SKM-1 treated with dmso at 0.1 percent for 144 hours (cell line): ENCODE measurements around the gene KIF21B.

Source experiments
- DNase-seq: peaks from one replicate; lab custom pipeline; 2025; ENCODE audit not compliant: unreplicated experiment; lab: John Stamatoyannopoulos, UW

KIF21B gene

DNA sequence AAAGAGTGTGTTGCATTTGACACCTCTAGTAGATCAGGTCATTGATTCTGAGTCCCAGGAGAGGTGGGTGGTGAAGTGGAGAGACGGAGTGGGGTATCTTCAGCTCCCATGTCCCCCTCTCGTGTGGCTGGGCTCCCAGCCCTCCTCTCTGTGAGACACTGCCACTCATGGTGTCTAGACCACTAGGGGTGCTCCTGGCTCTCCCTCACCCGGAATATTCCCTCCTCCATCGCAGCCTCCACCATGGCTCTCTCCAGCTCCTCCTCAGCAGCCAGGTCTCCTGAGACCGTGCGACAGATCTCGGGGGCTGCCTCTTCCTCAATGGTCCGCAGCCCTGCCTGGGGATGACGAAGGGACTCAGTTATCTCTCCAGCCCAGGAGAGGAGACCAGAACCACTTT lies 20.6 kb upstream of the KIF21B start:
- no peak for DNase-seq

DNA sequence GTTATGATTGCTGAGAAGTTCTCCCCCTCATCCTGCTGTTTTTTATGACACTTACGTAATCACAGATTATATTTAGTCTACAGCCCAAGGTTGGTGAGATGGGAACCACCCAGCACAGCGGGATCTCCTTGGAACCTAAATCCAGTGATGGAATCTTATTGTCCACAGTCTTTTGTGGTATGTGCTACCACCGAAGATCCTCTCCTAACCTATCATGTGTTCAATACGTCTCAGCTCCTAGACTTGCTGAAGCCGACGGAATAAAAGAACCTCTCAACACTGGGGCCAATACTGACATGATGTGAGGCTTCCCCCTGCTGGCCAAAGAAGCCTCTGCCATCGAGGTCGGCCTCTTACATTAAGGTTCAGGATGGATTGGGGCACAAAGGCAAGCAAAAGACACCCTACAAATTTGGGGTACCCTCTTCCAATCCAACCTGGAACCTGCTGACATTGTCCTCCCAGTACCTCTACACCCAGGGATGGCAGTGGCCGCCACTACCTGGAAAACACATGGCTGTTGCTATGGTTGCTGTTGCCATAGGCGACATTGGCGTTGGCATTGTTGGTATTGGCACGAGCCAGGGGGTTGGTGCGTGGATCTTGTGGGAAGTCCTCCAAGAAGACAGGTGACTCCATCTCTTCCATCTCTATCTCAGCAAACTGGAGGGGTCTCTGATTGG lies 19.4 kb upstream of the KIF21B start:
- peak; percentile 79 for DNase-seq

DNA sequence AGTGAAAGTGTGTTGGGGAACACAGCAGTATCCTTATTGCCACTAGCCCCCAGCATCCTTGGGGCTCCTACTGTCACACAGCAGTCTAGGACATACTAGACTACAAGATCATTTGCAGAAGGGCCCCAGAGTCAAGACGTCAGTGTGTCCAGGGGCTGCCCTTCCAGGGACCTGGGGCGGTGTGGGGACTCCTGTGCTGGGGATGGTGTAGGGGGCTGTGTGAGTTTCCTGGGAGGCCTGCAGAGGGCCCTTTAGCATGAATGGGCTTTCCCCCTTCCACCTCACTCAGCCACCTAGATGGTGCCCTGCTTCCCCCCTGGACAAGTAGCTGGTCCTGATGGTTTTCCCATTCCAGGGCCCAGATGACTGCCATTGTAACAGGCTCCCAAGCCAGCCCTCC lies 17.5 kb upstream of the KIF21B start:
- no peak for DNase-seq

DNA sequence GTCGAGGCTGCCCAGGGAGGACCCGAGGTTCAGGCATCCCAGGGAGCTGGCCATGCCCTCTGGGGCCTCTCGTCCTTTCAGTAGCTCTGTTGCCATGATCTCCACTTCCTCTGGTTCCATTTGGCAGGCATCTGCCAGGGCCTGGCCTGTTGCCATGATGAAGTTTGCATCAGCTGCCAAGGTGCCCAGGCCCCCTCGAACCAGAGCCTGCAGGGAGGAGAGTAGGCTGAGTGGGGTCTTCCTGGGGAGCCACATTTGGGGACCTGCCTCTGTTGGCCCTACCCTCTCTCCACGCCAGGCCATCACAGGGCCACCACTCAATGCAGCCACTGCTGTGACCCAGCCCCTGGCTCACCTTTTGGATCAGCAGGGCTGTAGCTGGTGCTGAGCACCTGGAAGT lies 16.4 kb upstream of the KIF21B start:
- no peak for DNase-seq

DNA sequence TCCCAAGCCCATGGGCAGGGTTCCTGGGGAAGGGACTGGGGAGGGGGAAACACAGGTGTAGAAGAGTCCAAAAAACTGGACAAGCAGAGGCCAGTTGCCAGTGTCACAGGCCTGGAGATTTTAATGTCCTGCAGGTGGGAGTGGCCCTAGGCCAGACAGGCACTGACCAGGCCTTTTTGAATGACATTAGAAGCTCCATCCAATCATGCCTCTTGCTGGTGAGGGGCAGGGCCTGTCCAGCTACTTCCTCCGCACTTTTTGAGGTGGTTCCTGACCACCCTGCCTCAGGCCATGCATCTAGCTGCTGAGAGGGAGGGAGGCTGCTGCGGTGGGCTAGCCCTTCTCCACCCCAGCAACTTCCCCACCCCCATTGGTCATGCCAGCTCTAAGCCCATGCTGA lies 15.9 kb upstream of the KIF21B start:
- DNase-seq = no peak

DNA sequence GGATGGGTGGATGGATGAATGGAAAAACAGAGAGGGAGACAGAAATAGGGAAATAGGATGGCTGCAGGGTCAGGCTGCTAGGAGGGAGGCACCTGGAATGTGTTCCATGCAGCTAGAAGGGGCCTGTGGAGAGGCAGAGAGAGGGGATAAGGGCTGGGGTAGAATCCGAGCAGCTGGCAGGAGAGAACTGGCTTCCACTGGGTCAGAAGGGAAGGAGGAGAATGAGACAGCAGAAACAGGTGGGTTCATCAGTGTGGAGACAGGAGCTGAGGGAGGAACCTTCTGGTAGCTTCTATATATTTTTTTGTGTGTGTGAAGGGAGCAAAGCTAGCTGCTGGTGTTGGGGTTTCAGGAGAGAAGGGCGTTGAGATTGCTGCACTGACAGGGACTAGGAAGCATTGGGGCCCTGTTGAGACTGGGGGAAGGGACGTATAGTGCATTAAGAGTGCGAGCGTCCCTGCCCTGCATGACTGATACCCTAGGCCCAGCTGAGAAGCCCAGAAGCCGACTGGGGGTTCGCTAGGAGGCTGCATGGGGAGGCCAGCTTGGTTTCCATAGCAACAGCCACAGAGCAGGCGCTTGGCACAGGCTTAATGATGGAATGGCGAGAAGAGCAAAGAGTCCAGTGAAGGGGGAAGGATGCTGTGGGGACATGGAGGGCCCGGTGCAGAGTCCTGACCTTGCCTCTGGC lies 14.8 kb upstream of the KIF21B start:
- no peak for DNase-seq

DNA sequence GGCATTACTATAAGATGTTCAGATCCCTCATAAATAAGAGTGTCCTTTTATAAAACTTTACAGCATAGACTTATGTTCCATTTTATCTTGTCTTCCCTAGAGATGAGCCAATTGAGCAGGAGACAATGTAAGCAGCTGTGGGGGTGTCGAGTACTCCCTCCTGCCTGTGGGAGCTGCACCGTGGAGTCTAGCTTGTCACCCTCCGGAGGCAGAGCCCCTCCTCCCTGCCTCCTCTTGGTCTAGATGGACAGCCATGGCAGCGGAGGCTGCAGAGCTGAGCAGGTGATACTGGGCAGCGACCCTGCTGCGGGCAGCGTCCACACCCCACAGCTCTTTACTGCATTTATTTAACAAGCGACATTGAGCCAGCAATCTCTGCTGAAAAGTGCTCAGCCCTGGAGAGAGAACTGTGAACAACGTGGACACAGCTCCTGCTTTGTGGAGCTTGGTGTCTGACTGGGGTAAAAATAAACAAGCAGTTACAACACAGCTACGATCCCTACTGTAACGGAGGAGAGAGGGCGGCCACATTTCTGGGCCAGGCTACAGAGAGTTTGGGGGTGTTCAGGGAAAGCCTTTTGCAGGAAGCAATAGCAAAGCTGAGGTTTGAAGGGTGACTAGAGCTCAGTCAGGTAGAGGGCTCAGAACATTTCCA lies 12.8 kb upstream of the KIF21B start:
- DNase-seq = no peak

DNA sequence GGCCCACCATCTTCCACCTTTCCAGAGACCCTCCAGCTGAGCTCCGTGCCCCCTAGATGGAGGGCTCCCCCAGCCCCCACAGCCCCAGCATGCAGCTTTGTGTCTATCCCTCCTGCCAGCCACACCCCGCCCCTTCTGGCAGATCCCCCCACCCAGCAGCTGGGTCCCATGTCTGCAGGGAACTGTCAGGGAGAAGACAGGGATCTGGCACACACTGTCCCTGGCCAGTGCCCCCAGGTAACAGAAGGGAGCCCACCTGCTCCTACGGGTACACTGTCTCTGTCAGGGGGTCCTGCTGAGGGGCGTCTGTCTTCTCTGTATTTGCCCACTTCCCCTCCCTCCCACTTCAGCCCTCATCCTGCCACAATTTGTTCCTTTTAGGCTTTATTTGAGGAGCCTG lies 11.2 kb upstream of the KIF21B start:
- no peak for DNase-seq

DNA sequence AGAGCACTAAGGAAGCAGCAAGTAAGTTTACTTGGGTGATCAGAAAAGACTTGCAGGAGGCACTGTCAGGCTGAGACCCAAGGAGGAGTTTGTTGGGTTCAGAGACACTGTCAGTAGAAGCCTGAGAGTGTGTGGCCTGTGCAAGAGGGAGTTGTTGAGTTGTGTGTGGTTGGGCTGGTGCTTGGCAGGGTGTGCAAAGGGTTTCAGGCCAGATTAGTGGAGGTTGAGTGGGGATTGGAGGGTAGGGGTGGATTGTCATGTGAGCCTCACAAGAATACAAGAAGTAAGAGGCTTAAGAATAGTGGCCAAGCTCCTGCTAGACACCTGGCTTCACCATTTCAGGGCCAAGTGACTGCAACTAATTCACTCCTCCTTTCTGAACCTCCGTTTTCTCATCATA lies 8.9 kb upstream of the KIF21B start:
- no peak for DNase-seq

DNA sequence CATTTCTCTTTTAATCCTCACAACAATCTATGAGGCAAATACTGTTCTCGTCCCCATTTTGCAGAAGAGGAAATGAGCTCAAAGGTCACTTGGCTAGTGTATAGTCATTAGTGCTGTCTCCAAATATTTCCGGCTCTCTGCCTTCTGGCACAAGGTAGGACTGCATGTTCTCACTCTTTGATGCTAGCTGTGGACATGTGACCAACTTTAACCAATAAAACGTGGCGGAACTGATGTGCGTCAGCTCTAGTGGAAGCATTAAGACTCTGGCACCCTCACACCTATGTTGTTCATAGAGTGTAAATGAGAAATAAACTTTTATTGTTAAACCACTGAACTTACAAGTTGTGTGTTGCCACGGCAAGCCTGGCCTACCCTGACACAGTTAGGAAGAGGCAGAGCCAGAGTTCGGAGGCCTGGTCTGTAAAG lies 5.0 kb upstream of the KIF21B start:
- DNase-seq = peak; percentile 91

DNA sequence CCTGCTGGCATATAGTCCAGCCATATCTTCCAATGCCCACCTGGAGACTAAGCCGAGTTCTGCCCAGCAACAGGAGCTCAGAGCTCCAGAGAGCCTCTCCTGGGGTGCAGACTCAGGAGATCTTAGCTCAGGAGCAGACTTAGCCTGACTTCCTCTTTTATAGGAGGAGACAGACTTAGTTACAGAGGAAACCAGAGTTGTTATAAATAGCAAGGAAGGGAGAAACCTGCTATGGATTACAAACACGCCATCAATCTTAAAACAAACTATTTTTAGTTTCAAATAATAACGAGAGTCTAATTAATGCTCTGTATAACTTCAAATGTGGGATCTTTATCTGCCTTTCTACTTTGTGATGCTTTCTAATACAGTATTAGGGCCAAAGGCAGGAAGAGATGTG lies 3.3 kb upstream of the KIF21B start:
- DNase-seq = peak; percentile 94

DNA sequence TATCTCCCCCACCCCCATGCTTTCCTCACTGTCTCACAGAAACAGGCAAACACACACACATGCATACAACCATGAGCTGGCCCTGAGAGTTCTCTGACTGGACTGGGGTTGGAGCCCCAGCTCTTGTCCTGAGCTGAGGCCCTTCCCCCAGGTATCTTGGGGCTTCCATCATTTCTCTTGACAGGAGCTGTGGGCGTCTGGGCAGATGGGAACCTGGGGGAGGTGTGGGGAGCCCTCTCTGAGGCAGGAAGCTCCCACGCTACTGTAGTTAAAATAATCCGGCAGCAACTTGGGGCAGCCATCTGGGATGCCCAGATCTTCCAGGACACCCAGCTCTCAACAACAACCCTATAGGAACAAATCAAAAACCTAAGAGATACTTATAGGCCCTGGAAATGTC lies 2.7 kb upstream of the KIF21B start:
- no peak for DNase-seq

DNA sequence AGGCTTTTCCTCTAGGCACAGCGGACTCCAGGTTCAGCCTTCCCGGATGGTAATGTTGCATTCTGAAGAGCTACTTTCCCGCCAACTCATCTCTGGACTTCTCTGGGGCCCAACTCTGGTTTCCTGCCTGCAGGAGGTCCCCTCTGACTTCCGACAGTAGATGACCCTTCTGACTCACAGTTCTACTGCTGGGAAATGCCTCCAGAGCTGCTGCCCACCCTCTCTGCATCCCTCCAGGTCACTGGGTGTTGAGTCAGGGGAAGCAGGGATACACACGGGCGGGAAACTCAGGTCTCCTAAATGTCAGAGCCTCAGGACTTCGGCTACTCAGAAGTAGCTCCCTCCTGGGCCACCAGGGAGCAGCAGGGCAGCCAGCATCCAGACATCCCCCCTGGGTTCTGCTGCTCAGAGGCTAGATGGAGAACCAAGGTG lies 2.1 kb upstream of the KIF21B start:
- no peak for DNase-seq

DNA sequence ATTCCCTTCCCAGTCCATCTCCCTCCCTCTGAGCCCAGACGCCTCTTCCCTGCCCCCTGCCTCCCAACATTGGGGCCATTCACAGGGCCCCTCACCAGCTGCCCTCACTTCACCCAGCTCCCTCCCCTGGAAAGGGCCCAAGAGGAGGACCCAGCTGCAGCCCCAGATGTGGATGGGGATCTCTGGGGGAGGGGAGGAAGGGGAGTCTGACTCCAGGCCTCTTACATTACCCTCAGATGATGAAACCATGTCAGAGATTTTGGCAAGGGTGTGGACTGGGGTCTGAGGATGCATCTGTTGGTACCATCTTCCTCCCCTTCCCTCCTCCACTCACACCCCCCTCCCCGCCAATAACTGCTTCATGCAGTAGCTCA lies 1.1 kb upstream of the KIF21B start:
- no peak for DNase-seq

DNA sequence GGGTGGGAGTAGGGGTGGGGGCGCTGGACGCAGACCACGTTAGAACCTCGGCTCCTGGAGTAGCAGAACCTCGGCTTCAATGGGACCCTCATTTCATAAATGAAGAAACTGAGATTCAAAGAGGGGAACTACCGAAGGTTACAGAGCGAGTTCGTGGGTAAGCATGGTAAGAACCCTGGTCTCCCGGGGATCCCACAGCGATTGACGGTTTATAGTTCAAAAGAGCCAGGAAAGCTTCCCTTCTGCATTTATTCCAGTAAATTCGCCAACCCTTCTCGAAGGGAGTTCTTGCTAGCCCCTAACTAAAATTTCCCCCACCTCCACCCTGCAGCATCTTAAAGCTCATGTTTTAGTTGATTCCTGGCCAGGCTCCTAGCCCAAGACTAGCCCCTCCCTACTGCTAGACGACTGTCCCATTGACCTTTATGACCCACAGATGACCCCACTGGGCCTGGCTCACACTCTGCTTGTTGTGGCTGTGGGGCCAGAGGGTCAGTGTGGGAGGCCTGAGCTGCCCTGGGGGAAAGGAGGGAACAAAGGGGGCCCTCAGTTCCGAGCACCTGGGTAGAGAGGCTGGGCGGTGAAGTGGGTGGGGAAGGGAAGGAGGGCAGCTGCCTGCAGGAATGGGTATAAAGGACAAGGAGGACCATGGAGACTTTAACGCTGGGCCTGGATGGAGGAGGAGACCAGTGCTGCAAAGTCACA lies 558 bp upstream of the KIF21B start:
- no peak for DNase-seq

DNA sequence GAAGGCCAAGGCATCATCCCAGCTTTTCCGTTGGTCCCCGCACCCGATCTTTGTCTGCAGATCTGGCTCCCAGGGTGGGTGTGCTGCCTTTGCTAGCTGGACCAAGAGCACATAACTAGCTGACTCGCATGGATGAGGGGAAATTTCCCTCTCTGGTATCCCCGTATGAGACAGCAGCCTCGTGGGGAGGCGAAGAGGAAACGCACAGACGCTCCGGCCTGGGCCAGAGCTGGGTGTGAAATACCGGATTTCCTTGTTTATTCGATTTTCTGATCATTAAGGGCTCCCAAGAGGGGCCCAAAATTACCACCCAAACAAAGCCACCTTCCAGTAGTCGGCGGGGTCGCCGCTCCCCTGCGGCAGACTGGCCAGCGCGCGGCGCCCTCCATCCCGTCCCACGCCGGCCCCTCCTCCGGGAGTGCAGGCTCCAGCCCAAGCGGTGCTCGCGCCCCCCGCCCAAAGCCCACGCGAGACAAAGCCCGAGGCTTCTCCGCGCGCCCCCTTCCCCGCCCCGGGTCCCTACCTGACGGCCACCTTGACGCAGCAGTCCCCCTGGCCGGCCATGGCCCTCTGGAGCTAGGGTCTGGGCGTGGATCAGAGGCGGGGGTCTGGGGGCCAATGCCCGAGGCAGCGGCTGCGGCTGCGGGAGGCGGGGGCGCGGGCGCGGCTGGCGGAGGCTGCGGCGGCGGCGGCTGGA lies 546 bp downstream of the KIF21B start:
- no peak for DNase-seq

DNA sequence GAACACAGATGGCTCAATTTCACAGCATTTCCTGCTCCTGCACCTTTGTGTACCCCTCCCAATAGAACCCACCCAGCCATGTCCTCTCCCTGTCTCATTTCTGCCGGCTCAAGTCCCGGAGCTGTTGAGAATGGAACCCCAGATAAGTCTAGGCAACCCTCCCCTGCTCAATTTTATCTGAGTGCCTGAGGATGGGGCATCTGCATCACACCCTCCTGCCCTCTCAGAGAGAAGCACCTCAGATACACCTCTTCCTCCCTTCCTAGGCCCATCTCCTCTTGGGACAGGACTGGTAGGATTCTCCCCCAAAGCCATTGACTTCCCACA lies 1.1 kb downstream of the KIF21B start:
- no peak for DNase-seq

DNA sequence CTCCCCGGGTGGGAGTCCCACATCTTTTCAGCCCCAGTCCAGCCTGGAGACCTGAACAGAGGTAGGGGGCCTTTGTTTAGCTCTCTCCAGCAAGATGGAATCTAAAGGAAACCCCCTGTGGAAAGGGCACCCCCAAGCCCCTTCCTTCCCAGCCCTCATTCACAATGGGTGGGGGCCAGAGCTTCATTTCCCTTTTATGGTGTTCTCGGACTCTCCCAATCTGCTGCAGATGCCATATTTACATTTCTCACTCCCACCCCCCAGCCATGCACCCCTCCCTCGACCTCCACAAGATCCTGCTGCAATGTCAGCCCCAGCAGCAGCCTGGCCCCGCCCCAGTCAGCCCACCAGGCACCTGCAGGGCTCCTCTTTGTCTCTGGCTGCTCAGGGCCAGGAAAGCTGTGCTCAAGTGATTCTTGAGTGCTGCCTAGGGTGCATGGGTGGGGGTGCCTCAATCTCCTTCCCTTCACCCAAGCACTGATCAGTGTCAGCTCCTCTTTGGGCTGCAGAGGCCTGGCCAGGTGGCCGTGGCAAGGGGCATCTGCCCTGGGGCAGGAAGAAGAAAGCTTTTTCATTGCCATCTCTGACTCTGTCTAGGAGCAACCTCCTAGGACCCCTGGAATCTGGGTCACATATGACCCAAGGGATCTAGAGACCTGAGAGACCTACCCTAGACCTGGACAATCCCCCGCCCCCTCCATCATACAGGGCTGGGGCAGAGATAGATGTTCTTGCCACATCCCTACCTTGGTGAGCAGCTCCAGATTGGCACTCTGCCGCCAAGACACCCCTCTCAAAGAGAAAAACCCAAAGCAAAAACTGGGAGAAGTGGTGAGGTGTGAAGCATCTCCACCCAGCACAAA lies 1.7 kb downstream of the KIF21B start:
- no peak for DNase-seq

DNA sequence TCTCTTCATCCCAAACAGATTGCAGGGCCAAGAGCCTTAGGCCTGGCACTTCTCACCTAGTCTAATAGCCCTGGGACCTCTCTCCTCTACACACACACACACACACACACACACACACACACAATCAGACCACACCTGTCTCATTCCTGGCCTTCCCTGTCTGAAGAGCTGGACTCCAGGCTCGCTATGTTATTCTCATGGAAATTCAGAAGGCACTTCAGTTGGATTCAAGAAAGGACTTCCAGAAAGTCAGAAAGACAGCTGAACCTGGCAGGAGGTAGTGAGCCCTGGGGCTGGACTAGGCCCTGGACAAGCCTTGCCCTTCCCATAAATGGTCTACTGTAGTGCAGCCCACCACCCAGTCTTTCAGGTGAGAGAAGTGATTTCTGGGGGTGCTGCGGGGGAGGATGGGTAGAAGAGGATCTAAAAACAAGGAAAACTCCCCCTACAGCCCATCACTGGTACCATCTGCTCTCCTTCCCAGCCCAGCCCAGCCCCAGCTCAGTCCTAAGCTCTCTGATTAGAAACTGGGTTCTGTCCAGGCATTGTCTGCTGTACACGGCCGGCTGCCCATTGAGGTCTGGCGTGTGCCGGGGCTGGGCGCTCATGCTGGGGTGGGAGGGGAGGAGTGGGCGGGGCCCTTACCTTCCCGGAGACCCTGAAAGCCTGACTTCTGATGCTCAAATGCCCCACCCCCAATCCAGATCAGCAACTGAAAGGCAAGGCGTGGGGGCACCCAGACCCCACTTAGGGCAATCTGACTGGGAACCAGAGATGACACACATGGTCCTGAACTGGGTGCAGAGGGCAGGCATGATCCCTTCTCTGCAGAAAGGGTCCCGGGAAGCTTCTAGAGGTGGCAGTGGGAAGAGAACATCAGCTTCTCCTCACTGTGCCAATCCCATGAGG lies 2.5 kb downstream of the KIF21B start:
- peak; percentile 55 for DNase-seq
